Mesenchymal stem cell (in vitro differentiated cells and primary cell): ENCODE results near the gene FADS2.

Experiments
- DNase-seq: peaks from one replicate; pipeline ENCODE4 v3.0.0-alpha.2; 2013
- H2AFZ ChIP-seq: one replicate; pipeline ENCODE4 v1.6.1; 2013; ENCODE audit warnings: low read depth, mild to moderate bottlenecking, control low read depth, inconsistent platforms, low read length, moderate library complexity
- H2AK5ac ChIP-seq: 2 replicates; pipeline ENCODE4 v1.6.1; 2013; ENCODE audit warnings: low read length, moderate library complexity, mild to moderate bottlenecking, inconsistent platforms; ENCODE audit not compliant: severe bottlenecking
- H2BK120ac ChIP-seq: one replicate; pipeline ENCODE4 v1.6.1; 2013; ENCODE audit warnings: low read depth, mild to moderate bottlenecking, inconsistent platforms, low read length, moderate library complexity
- H2BK12ac ChIP-seq, 2 experiments: one replicate each; pipeline ENCODE4 v1.6.1; 2013; ENCODE audit warnings: inconsistent platforms in 2 of 2, low read length in 2 of 2, mild to moderate bottlenecking in 2 of 2, moderate library complexity in 2 of 2, control low read depth in 1 of 2
- H2BK15ac ChIP-seq: one replicate; pipeline ENCODE4 v1.6.1; 2013; ENCODE audit warnings: mild to moderate bottlenecking, low read depth, inconsistent platforms; ENCODE audit not compliant: poor library complexity, severe bottlenecking
- H2BK5ac ChIP-seq: 2 replicates; pipeline ENCODE4 v1.6.1; 2013; ENCODE audit warnings: low read depth, mild to moderate bottlenecking, low read length, control low read depth, inconsistent platforms; ENCODE audit not compliant: poor library complexity, severe bottlenecking
- H3K14ac ChIP-seq, 2 experiments: one replicate each; pipeline ENCODE4 v1.6.1; 2013; ENCODE audit warnings: inconsistent platforms in 2 of 2, low read length in 2 of 2, control low read depth in 1 of 2, mild to moderate bottlenecking in 1 of 2, moderate library complexity in 1 of 2
- H3K18ac ChIP-seq, 2 experiments: one replicate each; pipeline ENCODE4 v1.6.1; 2013; ENCODE audit warnings: inconsistent platforms in 2 of 2, low read length in 2 of 2, control low read depth in 1 of 2, low read depth in 1 of 2, mild to moderate bottlenecking in 1 of 2
- H3K23ac ChIP-seq, 2 experiments: one replicate each; pipeline ENCODE4 v1.6.1; 2013; ENCODE audit warnings: inconsistent platforms in 2 of 2, low read length in 2 of 2, mild to moderate bottlenecking in 2 of 2, moderate library complexity in 2 of 2, control low read depth in 1 of 2
- H3K27ac ChIP-seq: 2 replicates; pipeline ENCODE4 v1.5.1; 2013; ENCODE audit warnings: mild to moderate bottlenecking, moderate library complexity, low read length, control low read depth, inconsistent platforms; ENCODE audit not compliant: poor library complexity, severe bottlenecking
- H3K27me3 ChIP-seq, 2 experiments: 2 replicates each; pipeline versions ENCODE4 v1.6.1 to v1.7.0; 2013; ENCODE audit warnings: low read length in 2 of 2, mild to moderate bottlenecking in 2 of 2, moderate library complexity in 2 of 2, control low read depth in 1 of 2, inconsistent platforms in 1 of 2; ENCODE audit not compliant: control insufficient read depth in 1 of 2, insufficient read depth in 1 of 2
- H3K36me3 ChIP-seq, 2 experiments: 2 replicates each; pipeline versions ENCODE4 v1.6.1 to v1.7.0; 2013; ENCODE audit warnings: low read length in 2 of 2, control low read depth in 1 of 2, inconsistent platforms in 1 of 2, low read depth in 1 of 2, mild to moderate bottlenecking in 1 of 2; ENCODE audit not compliant: insufficient read depth in 2 of 2, control insufficient read depth in 1 of 2
- H3K4ac ChIP-seq, 2 experiments: one replicate each; pipeline ENCODE4 v1.6.1; 2013; ENCODE audit warnings: inconsistent platforms in 2 of 2, low read length in 2 of 2, mild to moderate bottlenecking in 2 of 2, moderate library complexity in 2 of 2, control low read depth in 1 of 2, low read depth in 1 of 2
- H3K4me1 ChIP-seq: 2 replicates; pipeline ENCODE4 v1.6.1; 2013; ENCODE audit warnings: low read depth, low read length, control low read depth; ENCODE audit not compliant: control insufficient read depth, insufficient read depth
- H3K4me2 ChIP-seq: 2 replicates; pipeline ENCODE4 v1.6.1; 2013; ENCODE audit warnings: low read length, mild to moderate bottlenecking, inconsistent platforms; ENCODE audit not compliant: poor library complexity, severe bottlenecking
- H3K4me3 ChIP-seq, 2 experiments: 2 replicates each; pipeline versions ENCODE4 v1.5.1 to v1.7.0; 2013; ENCODE audit warnings: low read length in 2 of 2, mild to moderate bottlenecking in 2 of 2, control low read depth in 1 of 2, low read depth in 1 of 2; ENCODE audit not compliant: insufficient read depth in 1 of 2
- H3K79me1 ChIP-seq: replicated peaks from 2 replicates; pipeline ENCODE4 v1.6.1; 2013; ENCODE audit warnings: mild to moderate bottlenecking, control low read depth, low read length, inconsistent platforms; ENCODE audit not compliant: poor library complexity, severe bottlenecking
- H3K9ac ChIP-seq: 2 replicates; pipeline ENCODE4 v1.7.0; 2013; ENCODE audit warnings: mild to moderate bottlenecking, low read length, moderate library complexity
- H3K9me3 ChIP-seq: 2 replicates; pipeline ENCODE4 v1.7.0; 2013; ENCODE audit warnings: mild to moderate bottlenecking, low read length; ENCODE audit not compliant: control insufficient read depth
- H4K8ac ChIP-seq: one replicate; pipeline ENCODE4 v1.6.1; 2013; ENCODE audit warnings: inconsistent platforms, mild to moderate bottlenecking, low read length, moderate library complexity
- H4K91ac ChIP-seq: one replicate; pipeline ENCODE4 v1.6.1; 2013; ENCODE audit warnings: mild to moderate bottlenecking, low read length, inconsistent platforms
- WGBS: methylation state at CpG from one replicate; pipeline ENCODE4 v1.1.7; 2013; ENCODE audit warnings: mixed read lengths; 5-methylcytosine and 5-hydroxymethylcytosine counted together

FADS2 gene

DNA sequence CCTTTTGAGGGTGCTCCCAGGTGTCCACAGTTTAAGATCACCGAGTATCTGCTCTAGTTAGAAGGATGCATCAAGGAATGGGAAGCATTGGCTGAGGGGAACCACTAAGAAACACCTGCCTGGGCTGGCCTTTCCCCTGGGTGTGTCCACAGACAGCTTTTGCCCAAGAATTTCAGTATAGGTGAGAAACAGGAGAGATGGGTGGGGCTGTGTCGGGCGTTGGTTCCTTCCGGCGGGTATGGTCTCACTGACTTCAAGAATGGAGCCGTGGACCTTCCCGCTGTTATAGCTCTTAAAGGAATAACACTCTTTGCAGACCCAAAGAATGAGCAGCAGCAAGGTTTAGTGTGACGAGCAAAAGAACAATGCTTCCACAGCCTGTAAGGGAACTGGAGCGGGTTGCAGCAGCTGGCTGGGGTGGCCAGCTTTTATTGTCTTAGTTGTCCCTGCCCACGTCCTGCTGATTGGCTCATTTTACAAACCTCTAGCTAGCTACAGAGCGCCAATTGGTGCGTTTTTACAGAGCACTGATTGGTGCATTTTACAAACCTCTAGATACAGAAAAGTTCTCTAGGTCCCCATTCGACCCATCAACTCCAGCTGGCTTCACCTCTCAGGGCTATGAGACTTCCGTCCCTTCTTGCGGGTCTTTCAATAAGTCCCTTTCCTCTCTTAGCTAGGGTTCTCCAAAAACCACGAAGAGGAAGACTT, 13.7 kb upstream of the FADS2 start:
- Histone ChIP-seq H3K4me1 (peaks cover 7% of the 10 kb centered on the region), H4K91ac (peak overlapping the region; percentile 95), H3K4ac (peak overlapping the region; percentile 79 to 97), H2BK5ac (peak overlapping the region; percentile 54), H2AK5ac (peak overlapping the region; percentile 61), H2BK12ac (peak overlapping the region; percentile 80 to 85), H2BK120ac (peak overlapping the region; percentile 98), H3K27me3 (no peaks in the 10 kb centered on the region), H3K27ac (peak overlapping the region; percentile 87), H4K8ac (peak overlapping the region; percentile 81), H3K79me1 (peaks cover 18% of the 10 kb centered on the region), H3K14ac (peak overlapping the region in 1 of 2 experiments; percentile 37), H2AFZ (no peak overlapping the region), H3K36me3 (peaks cover 38 to 42% of the 10 kb centered on the region in 2 experiments), H2BK15ac (peak overlapping the region; percentile 78), H3K18ac (peak overlapping the region; percentile 86 to 96), H3K9ac (peak overlapping the region; percentile 91), H3K23ac (peak overlapping the region in 1 of 2 experiments; percentile 14), H3K4me2 (peak overlapping the region; percentile 85), H3K9me3 (no peaks in the 10 kb centered on the region), H3K4me3 (peak overlapping the region; percentile 36 to 92)
- DNase-seq: no peak
- 73% methylated on average over 16 of the region's 16 CpGs for WGBS

DNA sequence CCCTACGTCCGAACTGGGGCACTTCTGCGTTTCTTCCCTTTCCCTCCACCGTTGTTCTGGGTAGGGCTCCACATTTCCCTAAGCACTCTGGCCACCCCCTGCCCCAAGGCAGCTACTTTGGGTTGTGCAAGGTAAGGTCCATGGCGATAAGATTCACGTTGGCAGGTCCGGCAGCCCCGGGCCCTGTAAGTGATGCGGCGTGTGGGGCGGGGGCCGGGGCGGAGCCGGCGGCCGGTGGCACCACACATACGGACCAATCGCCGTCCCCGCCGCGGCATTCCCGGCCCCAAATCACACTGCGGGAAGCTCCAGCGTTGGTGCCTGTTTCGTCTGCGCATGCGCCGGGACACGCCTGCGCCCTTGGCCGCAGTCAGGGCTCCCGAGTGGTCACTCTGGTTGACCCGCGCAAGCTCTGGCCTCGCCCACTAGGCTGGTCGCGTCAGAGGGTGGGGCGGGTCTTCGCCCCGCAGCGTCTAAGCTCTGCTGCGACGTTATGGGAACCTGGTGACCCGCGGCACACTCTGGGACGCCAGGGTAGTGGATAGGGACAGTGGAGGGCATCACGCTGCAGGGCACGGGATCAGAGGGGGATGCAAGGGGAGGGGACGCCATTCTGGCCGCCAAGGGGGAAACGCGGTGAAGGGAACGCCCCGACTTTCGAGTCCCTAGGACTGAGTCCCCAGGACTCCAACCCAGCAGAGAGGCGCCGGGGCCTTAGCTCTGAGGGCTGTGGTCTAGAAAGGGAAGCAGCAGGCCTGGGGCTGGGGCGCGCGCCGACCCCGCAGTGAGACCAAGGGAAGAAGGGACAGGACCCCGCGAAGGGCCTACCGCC, 12.9 kb upstream of the FADS2 start:
- Histone ChIP-seq H2BK5ac (peak overlapping the region; percentile 77), H3K27ac (peak overlapping the region; percentile 87), H2BK12ac (peak overlapping the region; percentile 79 to 80), H2AK5ac (peak overlapping the region; percentile 61), H2BK120ac (peak overlapping the region; percentile 98), H3K36me3 (peaks cover 30 to 34% of the 10 kb centered on the region in 2 experiments), H3K14ac (peak overlapping the region in 1 of 2 experiments; percentile 99), H4K8ac (peak overlapping the region; percentile 98), H3K18ac (peak overlapping the region; percentile 98 to 99), H3K9me3 (no peaks in the 10 kb centered on the region), H3K4me3 (peak overlapping the region; percentile 74 to 92), H3K79me1 (peaks cover 17% of the 10 kb centered on the region), H4K91ac (peak overlapping the region; percentile 99), H3K23ac (peak overlapping the region; percentile 51 to 90), H2BK15ac (peak overlapping the region; percentile 83), H3K9ac (peak overlapping the region; percentile 97), H3K27me3 (no peaks in the 10 kb centered on the region), H3K4me2 (peak overlapping the region; percentile 85), H2AFZ (no peak overlapping the region), H3K4ac (peak overlapping the region; percentile 97 to 99), H3K4me1 (peaks cover 7% of the 10 kb centered on the region)
- DNase-seq: peak; percentile 97
- 2% methylated on average over 65 of the region's 66 CpGs for WGBS

DNA sequence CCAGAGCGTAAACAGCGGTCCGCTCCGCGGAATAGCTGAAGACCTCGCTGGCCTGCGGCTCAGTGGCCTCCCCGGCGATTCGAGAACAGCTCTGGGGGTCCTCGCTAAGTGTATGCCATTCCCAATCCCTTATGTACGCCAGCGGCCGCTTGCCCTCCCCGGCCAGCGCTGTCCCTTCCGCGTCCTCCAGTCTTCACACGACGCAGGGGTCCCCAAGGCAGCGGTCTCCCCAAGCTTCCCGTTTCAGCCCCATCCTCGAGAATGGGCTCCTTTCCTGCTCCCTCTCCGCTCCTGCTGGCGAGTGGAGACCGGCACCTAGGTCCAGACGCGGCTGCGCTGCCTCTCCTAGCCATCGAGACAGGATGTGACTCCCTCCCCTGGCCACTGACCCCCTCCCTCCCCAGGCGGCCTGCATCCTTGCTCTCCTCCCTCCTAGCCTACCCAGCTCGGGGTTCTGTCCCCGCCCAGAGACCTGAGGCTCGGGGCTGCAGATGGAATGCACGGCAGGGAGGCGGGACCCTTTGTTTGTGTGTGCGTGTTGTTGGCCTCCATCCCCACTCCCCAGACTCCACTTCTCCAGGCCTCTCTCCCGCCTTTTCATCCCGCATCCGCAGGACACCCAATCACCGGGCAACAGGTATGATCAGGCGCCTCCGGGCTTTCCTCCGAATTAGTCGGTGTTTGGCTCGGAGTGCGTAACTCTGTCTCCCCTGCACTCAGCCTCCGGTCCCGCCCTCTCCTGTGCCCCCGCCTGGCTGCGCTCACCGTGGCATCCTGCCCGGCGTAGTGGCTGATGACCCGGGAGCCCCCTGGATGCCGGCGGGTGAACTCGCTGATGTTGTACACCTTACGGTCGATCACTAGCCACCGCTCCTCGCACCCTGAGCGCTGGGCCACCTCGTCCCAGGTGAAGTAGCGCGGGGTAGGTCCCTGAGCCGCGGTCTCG, 12.0 kb upstream of the FADS2 start:
- Histone ChIP-seq H3K4ac (peak overlapping the region; percentile 95 to 99), H3K23ac (peak overlapping the region; percentile 51 to 90), H4K91ac (peak overlapping the region; percentile 99), H3K14ac (peak overlapping the region in 1 of 2 experiments; percentile 99), H3K4me2 (peak overlapping the region; percentile 85), H3K4me3 (peak overlapping the region; percentile 74 to 92), H2BK5ac (peak overlapping the region; percentile 77), H3K27me3 (no peaks in the 10 kb centered on the region), H3K36me3 (peaks cover 21 to 25% of the 10 kb centered on the region in 2 experiments), H3K79me1 (peaks cover 15% of the 10 kb centered on the region), H3K18ac (peak overlapping the region; percentile 98 to 99), H2BK15ac (peak overlapping the region; percentile 83), H4K8ac (peak overlapping the region; percentile 98), H2AFZ (no peak overlapping the region), H2AK5ac (peak overlapping the region; percentile 17), H3K27ac (peak overlapping the region; percentile 82), H3K9me3 (no peaks in the 10 kb centered on the region), H2BK120ac (peak overlapping the region; percentile 90), H2BK12ac (peak overlapping the region; percentile 51 to 79), H3K4me1 (peaks cover 9% of the 10 kb centered on the region), H3K9ac (peak overlapping the region; percentile 97)
- under 1% methylated on average over 68 of the region's 69 CpGs for WGBS
- peak; percentile 80 for DNase-seq
